Measurements from ENCODE around the gene PANK2. TPM values are rescaled to one million over a fixed set of nuclear protein-coding genes. Genes with fewer than 3 reads are reported as not detected.

The PANK2 gene
- total RNA-seq, 1 donor from 2014 or later: 29.9 TPM

DNA sequence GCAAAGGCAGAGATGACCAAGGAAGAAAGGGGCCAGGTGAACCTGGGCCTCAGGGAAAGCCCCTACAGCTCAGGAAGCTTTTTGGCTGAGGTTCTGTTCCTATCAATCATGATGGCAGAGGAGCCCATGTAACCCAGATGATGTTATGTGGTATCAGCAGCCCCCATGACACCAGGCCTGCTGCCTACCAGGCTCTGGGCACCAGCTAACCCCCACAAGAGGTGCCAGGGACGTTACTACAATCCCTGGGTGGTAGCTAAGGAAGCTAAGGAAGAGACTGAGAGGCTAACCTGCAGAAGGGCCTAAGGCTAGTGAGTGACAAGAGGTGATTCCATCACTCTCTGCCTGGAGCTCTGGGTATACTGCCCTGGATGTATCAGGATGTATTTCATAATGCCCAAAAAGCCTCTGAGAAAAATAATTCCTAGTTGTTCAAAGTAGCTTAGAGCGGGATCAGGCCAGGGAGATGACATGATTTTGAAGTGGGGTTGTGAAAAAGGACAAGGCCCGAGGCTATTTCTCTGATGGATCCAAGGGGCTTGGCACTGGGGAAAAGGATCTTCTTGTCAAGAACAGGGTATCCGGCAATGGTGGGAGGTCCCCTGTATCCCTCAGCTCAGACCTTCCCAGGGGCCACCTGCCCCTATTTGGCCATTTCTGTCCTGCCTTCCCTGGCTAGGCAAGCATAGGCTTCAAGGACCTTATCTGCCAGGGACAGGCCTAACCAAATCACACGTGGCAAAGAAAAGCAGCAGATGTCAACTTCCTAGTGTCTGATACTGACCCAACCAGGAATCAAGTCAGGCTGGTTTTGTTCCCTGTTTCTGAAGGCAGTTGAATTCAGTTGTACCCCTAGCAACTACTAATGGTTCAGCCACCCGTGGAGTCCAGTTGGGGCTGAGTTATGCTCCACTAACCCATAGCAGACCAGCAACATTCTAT lies 41.3 kb downstream of the PANK2 start:
- Histone ChIP-seq H3K4me3 (ENCODE audit: low read depth, low read length) (no peak overlapping the region), H3K36me3 (ENCODE audit: control insufficient read depth, insufficient read depth, low read length) (peaks cover 1% of the 10 kb centered on the region), H3K27me3 (ENCODE audit: control insufficient read depth, insufficient read depth, low read length) (no peaks in the 10 kb centered on the region)
- TF ChIP-seq, protein P1, sequence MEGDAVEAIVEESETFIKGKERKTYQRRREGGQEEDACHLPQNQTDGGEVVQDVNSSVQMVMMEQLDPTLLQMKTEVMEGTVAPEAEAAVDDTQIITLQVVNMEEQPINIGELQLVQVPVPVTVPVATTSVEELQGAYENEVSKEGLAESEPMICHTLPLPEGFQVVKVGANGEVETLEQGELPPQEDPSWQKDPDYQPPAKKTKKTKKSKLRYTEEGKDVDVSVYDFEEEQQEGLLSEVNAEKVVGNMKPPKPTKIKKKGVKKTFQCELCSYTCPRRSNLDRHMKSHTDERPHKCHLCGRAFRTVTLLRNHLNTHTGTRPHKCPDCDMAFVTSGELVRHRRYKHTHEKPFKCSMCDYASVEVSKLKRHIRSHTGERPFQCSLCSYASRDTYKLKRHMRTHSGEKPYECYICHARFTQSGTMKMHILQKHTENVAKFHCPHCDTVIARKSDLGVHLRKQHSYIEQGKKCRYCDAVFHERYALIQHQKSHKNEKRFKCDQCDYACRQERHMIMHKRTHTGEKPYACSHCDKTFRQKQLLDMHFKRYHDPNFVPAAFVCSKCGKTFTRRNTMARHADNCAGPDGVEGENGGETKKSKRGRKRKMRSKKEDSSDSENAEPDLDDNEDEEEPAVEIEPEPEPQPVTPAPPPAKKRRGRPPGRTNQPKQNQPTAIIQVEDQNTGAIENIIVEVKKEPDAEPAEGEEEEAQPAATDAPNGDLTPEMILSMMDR (IDR thresholded peaks at IDR 0.05; ENCODE audit: insufficient read depth, low read length, poor library complexity, severe bottlenecking): no peak
- peak; percentile 26 for DNase-seq (ENCODE audit: low read depth)

DNA sequence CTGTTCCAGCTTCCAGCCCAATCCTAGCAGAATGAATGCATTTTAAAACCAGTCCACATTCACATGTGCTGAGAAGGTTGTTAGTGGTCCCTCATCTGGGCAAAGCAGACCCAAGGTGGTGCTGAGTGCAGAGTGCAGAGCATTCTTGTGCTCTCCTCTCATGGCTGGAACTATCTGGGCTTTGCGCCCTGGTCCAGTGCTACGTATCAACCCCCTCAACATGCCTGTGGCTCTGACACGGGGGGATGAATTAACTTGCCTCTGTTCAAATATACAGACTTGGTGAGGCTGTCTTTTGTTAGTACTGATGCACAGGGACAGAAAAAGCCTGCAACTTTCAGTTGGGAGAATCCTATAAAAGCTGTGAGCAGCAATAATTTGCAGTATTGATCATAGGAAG lies 42.5 kb downstream of the PANK2 start:
- peaks cover 1% of the 10 kb centered on the region for H3K36me3 ChIP-seq (ENCODE audit: control insufficient read depth, insufficient read depth, low read length)
- TF ChIP-seq, protein P1 (IDR thresholded peaks at IDR 0.05; ENCODE audit: insufficient read depth, low read length, poor library complexity, severe bottlenecking): no peak
- H3K27me3 ChIP-seq (ENCODE audit: control insufficient read depth, insufficient read depth, low read length): no peaks in the 10 kb centered on the region
- no peak overlapping the region for H3K4me3 ChIP-seq (ENCODE audit: low read depth, low read length)
- DNase-seq (ENCODE audit: low read depth): no peak

DNA sequence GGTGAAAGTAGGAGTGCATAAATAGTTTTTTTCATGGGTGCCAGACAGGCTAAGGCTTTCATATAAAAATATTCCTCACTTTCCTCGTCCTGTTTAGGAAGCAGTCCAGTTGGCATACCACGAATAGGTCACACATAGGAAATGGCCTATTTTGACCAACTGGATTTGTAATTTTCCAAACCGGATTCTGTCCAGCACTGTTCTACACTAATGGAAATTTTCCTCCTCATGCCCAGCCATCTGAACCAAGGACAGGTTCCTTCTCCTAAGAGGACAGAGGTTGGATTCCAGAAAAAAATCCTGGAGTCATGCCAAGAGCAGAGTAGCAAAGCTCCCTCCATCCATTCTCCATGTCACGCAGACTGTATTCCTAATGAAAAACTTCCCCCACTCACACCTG lies 43.1 kb downstream of the PANK2 start:
- Histone ChIP-seq H3K36me3 (ENCODE audit: control insufficient read depth, insufficient read depth, low read length) (peaks cover 1% of the 10 kb centered on the region), H3K4me3 (ENCODE audit: low read depth, low read length) (no peak overlapping the region), H3K27me3 (ENCODE audit: control insufficient read depth, insufficient read depth, low read length) (no peaks in the 10 kb centered on the region)
- TF ChIP-seq, protein P1 (IDR thresholded peaks at IDR 0.05; ENCODE audit: insufficient read depth, low read length, poor library complexity, severe bottlenecking): no peak
- DNase-seq (ENCODE audit: low read depth): no peak

DNA sequence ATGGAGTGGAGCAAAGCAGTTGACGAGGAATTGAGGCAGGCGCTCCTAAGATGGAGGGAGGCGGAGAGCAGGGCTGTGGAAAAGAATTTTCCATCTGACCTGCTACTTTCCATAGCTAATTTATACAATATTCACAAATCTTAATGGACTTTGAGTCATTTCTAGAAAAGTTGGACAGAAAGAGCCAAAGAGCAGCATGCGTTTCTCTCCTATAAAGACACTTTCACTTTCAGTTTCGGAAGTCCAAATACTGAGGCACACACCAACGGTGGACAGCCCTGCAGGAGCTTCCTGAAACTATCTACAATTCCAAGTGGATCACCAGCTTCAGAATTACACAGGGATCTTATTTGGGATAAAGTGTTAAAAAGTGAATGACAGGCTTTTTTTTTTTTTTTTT lies 43.5 kb downstream of the PANK2 start:
- Histone ChIP-seq H3K4me3 (ENCODE audit: low read depth, low read length) (no peak overlapping the region), H3K36me3 (ENCODE audit: control insufficient read depth, insufficient read depth, low read length) (peaks cover 1% of the 10 kb centered on the region), H3K27me3 (ENCODE audit: control insufficient read depth, insufficient read depth, low read length) (no peaks in the 10 kb centered on the region)
- DNase-seq (ENCODE audit: low read depth): no peak
- TF ChIP-seq, protein P1 (IDR thresholded peaks at IDR 0.05; ENCODE audit: insufficient read depth, low read length, poor library complexity, severe bottlenecking): no peak

DNA sequence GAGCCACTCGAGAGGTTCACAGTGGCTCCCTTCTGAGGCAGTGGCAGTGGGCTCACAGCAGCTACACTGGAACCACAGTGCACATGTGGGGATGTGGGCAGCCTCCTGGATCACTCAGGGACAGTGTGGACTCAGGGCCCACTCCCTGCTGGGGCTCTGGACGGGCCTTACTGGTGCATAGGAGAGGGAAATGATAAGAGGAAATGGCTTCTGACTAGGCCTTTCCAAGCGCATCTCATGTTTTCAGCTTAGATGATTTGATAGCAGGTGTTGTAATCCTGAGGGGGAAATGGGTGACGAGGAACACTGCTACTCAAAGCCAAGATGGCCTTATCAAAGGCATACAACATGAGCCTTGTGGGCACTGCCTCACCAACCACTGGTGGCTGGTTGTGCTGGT lies 44.0 kb downstream of the PANK2 start:
- DNase-seq (ENCODE audit: low read depth): no peak
- peaks cover 1% of the 10 kb centered on the region for H3K36me3 ChIP-seq (ENCODE audit: control insufficient read depth, insufficient read depth, low read length)
- TF ChIP-seq, protein P1 (IDR thresholded peaks at IDR 0.05; ENCODE audit: insufficient read depth, low read length, poor library complexity, severe bottlenecking): no peak
- H3K27me3 ChIP-seq (ENCODE audit: control insufficient read depth, insufficient read depth, low read length): no peaks in the 10 kb centered on the region
- H3K4me3 ChIP-seq (ENCODE audit: low read depth, low read length): no peak overlapping the region
